ENCODE data around the gene THOC6. TPM values are rescaled to one million over a fixed set of nuclear protein-coding genes. Genes with fewer than 3 reads are reported as not detected.

Gene THOC6
- total RNA-seq, 1 donor, result 23.5 TPM

DNA sequence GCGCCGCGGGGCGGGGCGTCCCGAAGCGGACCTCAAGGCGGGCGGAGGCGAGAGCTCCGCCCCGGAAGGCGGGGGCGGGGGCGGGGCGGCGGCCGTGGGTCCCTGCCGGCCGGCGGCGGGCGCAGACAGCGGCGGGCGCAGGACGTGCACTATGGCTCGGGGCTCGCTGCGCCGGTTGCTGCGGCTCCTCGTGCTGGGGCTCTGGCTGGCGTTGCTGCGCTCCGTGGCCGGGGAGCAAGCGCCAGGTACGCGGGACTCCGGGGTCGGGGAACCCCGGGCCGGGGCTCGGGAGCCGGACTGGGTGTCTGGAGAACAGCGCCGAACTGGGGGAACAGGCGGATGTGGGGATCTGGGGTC lies 3.6 kb upstream of the THOC6 start, which contains the start of gene TNFRSF12A:
TSS of gene TNFRSF12A (plus strand) at position 122 of the 357 bp plus-strand sequence. CDS start at position 152, 30 bp downstream.
- Histone ChIP-seq H2AFZ (ENCODE audit: low read length) (peak within 1 kb of the TSS; percentile 91), H3K27me3 (ENCODE audit: insufficient read depth, low read length) (peaks cover 5% of the 10 kb centered on the region), H3K4me3 (ENCODE audit: insufficient read depth, low read length) (peak within 1 kb of the TSS; percentile 94), H3K4me1 (ENCODE audit: insufficient read depth, low read length) (peaks cover 20% of the 10 kb centered on the region), H3K4me2 (ENCODE audit: insufficient read depth, low read length) (peak within 1 kb of the TSS; percentile 96), H3K27ac (ENCODE audit: low read depth, low read length) (peak within 1 kb of the TSS; percentile 98), H4K20me1 (ENCODE audit: insufficient read depth, low read length) (peaks cover 24% of the 10 kb centered on the region), H3K79me2 (ENCODE audit: insufficient read depth, low read length) (no peaks in the 10 kb centered on the region), H3K36me3 (ENCODE audit: insufficient read depth, low read length) (peaks cover 15% of the 10 kb centered on the region), H3K9me3 (ENCODE audit: low read depth, low read length) (no peaks in the 10 kb centered on the region)
- DNase-seq (ENCODE audit: insufficient read length, low spot score, missing footprints), result peak; percentile 99
- TF ChIP-seq, protein P1, sequence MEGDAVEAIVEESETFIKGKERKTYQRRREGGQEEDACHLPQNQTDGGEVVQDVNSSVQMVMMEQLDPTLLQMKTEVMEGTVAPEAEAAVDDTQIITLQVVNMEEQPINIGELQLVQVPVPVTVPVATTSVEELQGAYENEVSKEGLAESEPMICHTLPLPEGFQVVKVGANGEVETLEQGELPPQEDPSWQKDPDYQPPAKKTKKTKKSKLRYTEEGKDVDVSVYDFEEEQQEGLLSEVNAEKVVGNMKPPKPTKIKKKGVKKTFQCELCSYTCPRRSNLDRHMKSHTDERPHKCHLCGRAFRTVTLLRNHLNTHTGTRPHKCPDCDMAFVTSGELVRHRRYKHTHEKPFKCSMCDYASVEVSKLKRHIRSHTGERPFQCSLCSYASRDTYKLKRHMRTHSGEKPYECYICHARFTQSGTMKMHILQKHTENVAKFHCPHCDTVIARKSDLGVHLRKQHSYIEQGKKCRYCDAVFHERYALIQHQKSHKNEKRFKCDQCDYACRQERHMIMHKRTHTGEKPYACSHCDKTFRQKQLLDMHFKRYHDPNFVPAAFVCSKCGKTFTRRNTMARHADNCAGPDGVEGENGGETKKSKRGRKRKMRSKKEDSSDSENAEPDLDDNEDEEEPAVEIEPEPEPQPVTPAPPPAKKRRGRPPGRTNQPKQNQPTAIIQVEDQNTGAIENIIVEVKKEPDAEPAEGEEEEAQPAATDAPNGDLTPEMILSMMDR (IDR thresholded peaks at IDR 0.05; ENCODE audit: extremely low read depth, low read depth, low read length), result no peak

DNA sequence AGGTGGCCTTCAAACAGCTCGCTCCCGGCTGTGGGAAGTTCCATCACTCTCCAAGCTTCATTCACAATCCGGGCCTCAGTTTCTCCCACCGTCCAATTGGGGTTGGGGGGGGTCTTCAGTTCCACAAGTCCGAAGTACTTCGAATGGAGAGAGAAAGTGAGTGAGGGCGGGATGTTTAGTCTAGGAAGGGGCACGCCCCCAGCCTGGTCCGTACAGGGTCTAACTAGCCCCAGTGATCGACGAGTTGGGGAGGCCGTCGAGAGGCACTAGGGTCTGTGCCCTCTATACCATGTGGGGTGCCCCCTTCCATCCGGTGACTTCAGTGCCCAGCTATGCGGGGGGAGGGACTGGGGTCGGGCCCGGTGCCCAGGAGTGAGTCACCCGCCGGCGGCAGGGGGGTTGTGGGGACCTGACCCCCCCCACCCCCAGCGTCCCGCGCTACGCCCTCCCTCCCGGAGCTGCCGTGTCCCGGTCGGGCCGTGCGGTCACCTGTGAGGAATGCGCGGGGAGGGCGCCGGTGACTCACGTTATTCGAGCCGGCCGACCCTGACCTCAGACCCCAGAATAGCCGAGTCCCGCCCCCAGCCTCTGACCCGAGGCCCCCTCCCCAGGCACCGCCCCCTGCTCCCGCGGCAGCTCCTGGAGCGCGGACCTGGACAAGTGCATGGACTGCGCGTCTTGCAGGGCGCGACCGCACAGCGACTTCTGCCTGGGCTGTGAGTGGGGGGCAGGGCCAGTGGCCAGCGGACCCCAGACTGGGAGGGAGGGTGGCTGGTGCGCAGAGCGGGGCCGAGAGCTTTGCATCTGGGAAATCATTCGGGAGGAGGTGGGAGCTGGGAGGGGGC lies 3.0 kb upstream of the THOC6 start:
- peak; percentile 99 for DNase-seq (ENCODE audit: insufficient read length, low spot score, missing footprints)
- Histone ChIP-seq H3K9me3 (ENCODE audit: low read depth, low read length) (no peaks in the 10 kb centered on the region), H3K79me2 (ENCODE audit: insufficient read depth, low read length) (no peaks in the 10 kb centered on the region), H3K27me3 (ENCODE audit: insufficient read depth, low read length) (peaks cover 5% of the 10 kb centered on the region), H2AFZ (ENCODE audit: low read length) (no peak overlapping the region), H4K20me1 (ENCODE audit: insufficient read depth, low read length) (peaks cover 30% of the 10 kb centered on the region), H3K4me2 (ENCODE audit: insufficient read depth, low read length) (peak overlapping the region; percentile 96), H3K4me1 (ENCODE audit: insufficient read depth, low read length) (peaks cover 20% of the 10 kb centered on the region), H3K36me3 (ENCODE audit: insufficient read depth, low read length) (peaks cover 15% of the 10 kb centered on the region), H3K4me3 (ENCODE audit: insufficient read depth, low read length) (peak overlapping the region; percentile 94), H3K27ac (ENCODE audit: low read depth, low read length) (peak overlapping the region; percentile 98)
- TF ChIP-seq, protein P1 (IDR thresholded peaks at IDR 0.05; ENCODE audit: extremely low read depth, low read depth, low read length), result no peak

DNA sequence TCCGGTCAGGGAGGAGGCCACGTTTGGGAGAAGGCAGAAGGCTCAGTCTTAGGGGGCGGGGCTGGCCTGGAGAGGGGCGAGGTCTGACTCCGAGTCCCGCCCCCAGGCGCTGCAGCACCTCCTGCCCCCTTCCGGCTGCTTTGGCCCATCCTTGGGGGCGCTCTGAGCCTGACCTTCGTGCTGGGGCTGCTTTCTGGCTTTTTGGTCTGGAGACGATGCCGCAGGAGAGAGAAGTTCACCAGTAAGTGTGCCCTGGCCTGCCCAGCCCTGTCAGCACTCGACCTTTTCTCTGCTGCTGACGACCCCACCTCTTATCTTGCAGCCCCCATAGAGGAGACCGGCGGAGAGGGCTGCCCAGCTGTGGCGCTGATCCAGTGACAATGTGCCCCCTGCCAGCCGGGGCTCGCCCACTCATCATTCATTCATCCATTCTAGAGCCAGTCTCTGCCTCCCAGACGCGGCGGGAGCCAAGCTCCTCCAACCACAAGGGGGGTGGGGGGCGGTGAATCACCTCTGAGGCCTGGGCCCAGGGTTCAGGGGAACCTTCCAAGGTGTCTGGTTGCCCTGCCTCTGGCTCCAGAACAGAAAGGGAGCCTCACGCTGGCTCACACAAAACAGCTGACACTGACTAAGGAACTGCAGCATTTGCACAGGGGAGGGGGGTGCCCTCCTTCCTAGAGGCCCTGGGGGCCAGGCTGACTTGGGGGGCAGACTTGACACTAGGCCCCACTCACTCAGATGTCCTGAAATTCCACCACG lies 2.2 kb upstream of the THOC6 start:
- TF ChIP-seq, protein P1 (IDR thresholded peaks at IDR 0.05; ENCODE audit: extremely low read depth, low read depth, low read length), result peak; percentile 28
- Histone ChIP-seq H3K4me3 (ENCODE audit: insufficient read depth, low read length) (peak overlapping the region; percentile 94), H3K36me3 (ENCODE audit: insufficient read depth, low read length) (peaks cover 23% of the 10 kb centered on the region), H3K4me2 (ENCODE audit: insufficient read depth, low read length) (peak overlapping the region; percentile 96), H4K20me1 (ENCODE audit: insufficient read depth, low read length) (peaks cover 32% of the 10 kb centered on the region), H3K79me2 (ENCODE audit: insufficient read depth, low read length) (no peaks in the 10 kb centered on the region), H3K27me3 (ENCODE audit: insufficient read depth, low read length) (peaks cover 5% of the 10 kb centered on the region), H3K27ac (ENCODE audit: low read depth, low read length) (peak overlapping the region; percentile 98), H3K4me1 (ENCODE audit: insufficient read depth, low read length) (peaks cover 20% of the 10 kb centered on the region), H3K9me3 (ENCODE audit: low read depth, low read length) (no peaks in the 10 kb centered on the region), H2AFZ (ENCODE audit: low read length) (no peak overlapping the region)
- peak; percentile 98 for DNase-seq (ENCODE audit: insufficient read length, low spot score, missing footprints)
